ENCODE results near the gene PTPN4.

DNA sequence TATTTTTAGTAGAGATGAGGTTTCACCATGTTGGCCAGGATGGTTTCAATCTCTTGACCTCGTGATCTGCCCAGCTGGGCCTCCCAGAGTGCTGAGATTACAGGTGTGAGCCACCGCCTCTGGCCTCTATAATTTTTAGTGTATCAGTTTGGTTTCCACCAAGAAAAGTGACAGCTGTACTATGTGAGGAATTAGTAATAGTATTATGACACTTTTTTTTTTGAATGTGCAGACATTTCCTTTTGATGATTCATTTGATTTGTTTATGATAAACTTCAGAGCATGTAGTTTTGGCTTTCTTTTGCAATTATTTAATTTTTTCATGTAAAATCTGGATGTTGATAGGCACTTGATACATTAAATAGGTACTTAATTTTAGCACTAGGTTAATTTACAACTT, 61.5 kb downstream of the PTPN4 start:
- no peak for TF ChIP-seq EZH2 (IDR thresholded peaks at IDR 0.05; ENCODE audit: borderline replicate concordance, insufficient read depth, low read length, poor library complexity, severe bottlenecking)
- TF ChIP-seq, protein P1, sequence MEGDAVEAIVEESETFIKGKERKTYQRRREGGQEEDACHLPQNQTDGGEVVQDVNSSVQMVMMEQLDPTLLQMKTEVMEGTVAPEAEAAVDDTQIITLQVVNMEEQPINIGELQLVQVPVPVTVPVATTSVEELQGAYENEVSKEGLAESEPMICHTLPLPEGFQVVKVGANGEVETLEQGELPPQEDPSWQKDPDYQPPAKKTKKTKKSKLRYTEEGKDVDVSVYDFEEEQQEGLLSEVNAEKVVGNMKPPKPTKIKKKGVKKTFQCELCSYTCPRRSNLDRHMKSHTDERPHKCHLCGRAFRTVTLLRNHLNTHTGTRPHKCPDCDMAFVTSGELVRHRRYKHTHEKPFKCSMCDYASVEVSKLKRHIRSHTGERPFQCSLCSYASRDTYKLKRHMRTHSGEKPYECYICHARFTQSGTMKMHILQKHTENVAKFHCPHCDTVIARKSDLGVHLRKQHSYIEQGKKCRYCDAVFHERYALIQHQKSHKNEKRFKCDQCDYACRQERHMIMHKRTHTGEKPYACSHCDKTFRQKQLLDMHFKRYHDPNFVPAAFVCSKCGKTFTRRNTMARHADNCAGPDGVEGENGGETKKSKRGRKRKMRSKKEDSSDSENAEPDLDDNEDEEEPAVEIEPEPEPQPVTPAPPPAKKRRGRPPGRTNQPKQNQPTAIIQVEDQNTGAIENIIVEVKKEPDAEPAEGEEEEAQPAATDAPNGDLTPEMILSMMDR (IDR thresholded peaks at IDR 0.05; ENCODE audit: poor library complexity, severe bottlenecking), result no peak
- no peak for TF ChIP-seq RAD21 (conservative IDR thresholded peaks at IDR 0.05)
- TF ChIP-seq, protein P2, sequence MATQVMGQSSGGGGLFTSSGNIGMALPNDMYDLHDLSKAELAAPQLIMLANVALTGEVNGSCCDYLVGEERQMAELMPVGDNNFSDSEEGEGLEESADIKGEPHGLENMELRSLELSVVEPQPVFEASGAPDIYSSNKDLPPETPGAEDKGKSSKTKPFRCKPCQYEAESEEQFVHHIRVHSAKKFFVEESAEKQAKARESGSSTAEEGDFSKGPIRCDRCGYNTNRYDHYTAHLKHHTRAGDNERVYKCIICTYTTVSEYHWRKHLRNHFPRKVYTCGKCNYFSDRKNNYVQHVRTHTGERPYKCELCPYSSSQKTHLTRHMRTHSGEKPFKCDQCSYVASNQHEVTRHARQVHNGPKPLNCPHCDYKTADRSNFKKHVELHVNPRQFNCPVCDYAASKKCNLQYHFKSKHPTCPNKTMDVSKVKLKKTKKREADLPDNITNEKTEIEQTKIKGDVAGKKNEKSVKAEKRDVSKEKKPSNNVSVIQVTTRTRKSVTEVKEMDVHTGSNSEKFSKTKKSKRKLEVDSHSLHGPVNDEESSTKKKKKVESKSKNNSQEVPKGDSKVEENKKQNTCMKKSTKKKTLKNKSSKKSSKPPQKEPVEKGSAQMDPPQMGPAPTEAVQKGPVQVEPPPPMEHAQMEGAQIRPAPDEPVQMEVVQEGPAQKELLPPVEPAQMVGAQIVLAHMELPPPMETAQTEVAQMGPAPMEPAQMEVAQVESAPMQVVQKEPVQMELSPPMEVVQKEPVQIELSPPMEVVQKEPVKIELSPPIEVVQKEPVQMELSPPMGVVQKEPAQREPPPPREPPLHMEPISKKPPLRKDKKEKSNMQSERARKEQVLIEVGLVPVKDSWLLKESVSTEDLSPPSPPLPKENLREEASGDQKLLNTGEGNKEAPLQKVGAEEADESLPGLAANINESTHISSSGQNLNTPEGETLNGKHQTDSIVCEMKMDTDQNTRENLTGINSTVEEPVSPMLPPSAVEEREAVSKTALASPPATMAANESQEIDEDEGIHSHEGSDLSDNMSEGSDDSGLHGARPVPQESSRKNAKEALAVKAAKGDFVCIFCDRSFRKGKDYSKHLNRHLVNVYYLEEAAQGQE (IDR thresholded peaks at IDR 0.05; ENCODE audit: borderline replicate concordance), result no peak

Measured in neural cell (in vitro differentiated cells).